Adrenal gland (tissue), 5 donors: ENCODE data around the gene GPR3.

Experiments used
- CTCF ChIP-seq, 6 experiments: fragments of 450-650 bp in 4 of 6; fragments of 200-600 bp in 2 of 6; sonication (generic) in 1 of 6; IDR thresholded peaks; 1 replicate in 5 of 6; 2 replicates in 1 of 6; pipeline versions ENCODE4 v1.5.1 to v1.8.0; 2016 to 2021; ENCODE audit warnings: antibody characterized with exemption in 6 of 6, mild to moderate bottlenecking in 2 of 6, moderate library complexity in 1 of 6
- POLR2A ChIP-seq, 2 donors: fragments of 450-650 bp; IDR thresholded peaks; one replicate each; pipeline ENCODE4 v1.6.1; 2017; ENCODE audit warnings: antibody characterized with exemption in 2 of 2, mild to moderate bottlenecking in 2 of 2, moderate library complexity in 1 of 2
- donor health status: DM: no; HTN: no; CAD: no.

GRCh38 chr1:27392096-27392777, at the start of gene GPR3:
- TF ChIP-seq CTCF (IDR thresholded peaks at IDR 0.05): peak in 4 of 6 experiments; percentile 24 to 39 (median 36)
- peak in 1 of 2 donors; percentile 31 for TF ChIP-seq POLR2A (IDR thresholded peaks at IDR 0.05)
